Naive thymus-derived CD8-positive, alpha-beta T cell (primary cell): ENCODE results near the gene RFC1. TPM values are rescaled to one million over a fixed set of nuclear protein-coding genes. Genes with fewer than 3 reads are reported as not detected.

Source experiments
- ATAC-seq, 2 donors: fragments of 150-1000 bp; cut with Tn5 transposase in 1 of 2; sonication (Bioruptor Pico), chemical (Tn5 transposase) in 1 of 2; 1 replicate in 1 of 2; 2 replicates in 1 of 2; pipeline ENCODE4 v1.10.0; 2021; ENCODE audit warnings: mild to moderate bottlenecking in 2 of 2, moderate library complexity in 2 of 2
- POLR2A ChIA-PET: fragments of 350-600 bp; sonication (Branson Sonifier 250); formaldehyde crosslinking; loops from one replicate; lab custom pipeline; 2021; ENCODE audit warnings: antibody characterized with exemption; lab: Charles Lee
- DNase-seq, 10 donors: peaks; one replicate each; pipeline versions ENCODE4 v3.0.0 to v3.0.0-alpha.2; 2020 to 2022
- H3K27ac Mint-ChIP-seq, 10 donors: one replicate each; pipeline ENCODE4 v1.8.0; 2020 to 2022; ENCODE audit warnings: mild to moderate bottlenecking in 10 of 10, mixed read lengths in 10 of 10, moderate library complexity in 4 of 10, inconsistent platforms in 1 of 10
- H3K27me3 Mint-ChIP-seq, 5 donors: one replicate each; pipeline ENCODE4 v1.8.0; 2021 to 2022; ENCODE audit warnings: mixed read lengths in 5 of 5
- H3K36me3 Mint-ChIP-seq, 3 donors: one replicate each; pipeline ENCODE4 v1.8.0; 2020 to 2022; ENCODE audit warnings: mixed read lengths in 3 of 3, mild to moderate bottlenecking in 2 of 3, inconsistent platforms in 1 of 3
- H3K4me1 Mint-ChIP-seq, 4 donors: one replicate each; pipeline ENCODE4 v1.8.0; 2021 to 2022; ENCODE audit warnings: mixed read lengths in 4 of 4
- H3K4me3 Mint-ChIP-seq, 10 donors: one replicate each; pipeline ENCODE4 v1.8.0; 2020 to 2022; ENCODE audit warnings: mild to moderate bottlenecking in 10 of 10, mixed read lengths in 10 of 10, moderate library complexity in 6 of 10, inconsistent platforms in 1 of 10
- H3K9me3 Mint-ChIP-seq, 9 donors: one replicate each; pipeline ENCODE4 v1.8.0; 2020 to 2022; ENCODE audit warnings: mixed read lengths in 9 of 9, mild to moderate bottlenecking in 3 of 9, inconsistent platforms in 1 of 9, moderate library complexity in 1 of 9
- polyA plus RNA-seq, 3 donors: library from polyadenylated mRNA; unstranded; fragments of 300-500 nt; fragmentation: Illumina TruSeq; gene quantifications; one replicate each; pipeline ENCODE4 v1.2.3, GENCODE V29; 2021
- total RNA-seq, 8 experiments: library from RNA in 2 of 8; stranded (reverse) in 2 of 8; gene quantifications; one replicate each; pipeline ENCODE4 v1.2.3 and lab custom pipeline; 2021 to 2026

RFC1 gene
- total and polyA plus RNA-seq, 5 experiments from 2014 or later = 26.6 to 54.6 (median 43.2) TPM

GRCh38 chr4:39349326-39349725, 16.8 kb downstream of the RFC1 start:
- H3K4me3 Mint-ChIP-seq = no peak overlapping the region
- peak overlapping the region in 5 of 10 donors; percentile 43 to 77 (median 58) for H3K27ac Mint-ChIP-seq
- H3K36me3 Mint-ChIP-seq = peaks cover 22 to 52% (median 30%) of the 10 kb centered on the region in 3 donors
- DNase-seq = no peak
- peaks cover 28 to 63% (median 53%) of the 10 kb centered on the region in 4 donors for H3K4me1 Mint-ChIP-seq
- no peak for ATAC-seq
- POLR2A ChIA-PET = no interaction called here
- H3K27me3 Mint-ChIP-seq = no peaks in the 10 kb centered on the region
- peaks cover 0 to 14% (median 4%) of the 10 kb centered on the region in 9 donors for H3K9me3 Mint-ChIP-seq

GRCh38 chr4:39348371-39349315, 17.5 kb downstream of the RFC1 start:
- H3K4me1 Mint-ChIP-seq = peaks cover 22 to 56% (median 46%) of the 10 kb centered on the region in 4 donors
- DNase-seq (no peak), ATAC-seq (no peak)
- H3K36me3 Mint-ChIP-seq = peaks cover 22 to 58% (median 30%) of the 10 kb centered on the region in 3 donors
- POLR2A ChIA-PET = interaction anchor here (0.5 kb wide), 1 partner anchor 17 kb away, joined by 5 read pairs; no protein-coding TSS in a partner anchor
- H3K27me3 Mint-ChIP-seq = no peaks in the 10 kb centered on the region
- H3K9me3 Mint-ChIP-seq = peaks cover 0 to 14% (median 4%) of the 10 kb centered on the region in 9 donors
- peak overlapping the region in 5 of 10 donors; percentile 24 to 70 (median 60) for H3K27ac Mint-ChIP-seq
- H3K4me3 Mint-ChIP-seq = peak overlapping the region in 1 of 10 donors; percentile 15

- Mint-ChIP-seq H3K9me3 (peaks cover 0 to 14% (median 4%) of the 10 kb centered on the region in 9 donors), H3K4me3 (peak overlapping the region in 3 of 10 donors; percentile 0 to 5 (median 4)), H3K4me1 (peaks cover 16 to 50% (median 39%) of the 10 kb centered on the region in 4 donors), H3K36me3 (peaks cover 22 to 74% (median 35%) of the 10 kb centered on the region in 3 donors), H3K27ac (peak overlapping the region in 2 of 10 donors; percentile 58 to 60), H3K27me3 (no peaks in the 10 kb centered on the region)
- POLR2A ChIA-PET = interaction anchor here (0.5 kb wide), 1 partner anchor 36 kb away, joined by 6 read pairs; no protein-coding TSS in a partner anchor
- no peak for ATAC-seq
- no peak for DNase-seq
Measured at GRCh38 chr4:39346856-39347519, 19.2 kb downstream of the RFC1 start.

- ATAC-seq (no peak), DNase-seq (no peak)
- no peaks in the 10 kb centered on the region for H3K9me3 Mint-ChIP-seq
- POLR2A ChIA-PET = no interaction called here
- H3K36me3 Mint-ChIP-seq = peaks cover 5 to 71% (median 25%) of the 10 kb centered on the region in 3 donors
- peaks cover 13 to 46% (median 31%) of the 10 kb centered on the region in 4 donors for H3K4me1 Mint-ChIP-seq
- peak overlapping the region in 1 of 10 donors; percentile 80 for H3K27ac Mint-ChIP-seq
- no peaks in the 10 kb centered on the region for H3K27me3 Mint-ChIP-seq
- peak overlapping the region in 1 of 10 donors; percentile 39 for H3K4me3 Mint-ChIP-seq
Measured at GRCh38 chr4:39342731-39343130, 23.4 kb downstream of the RFC1 start.

GRCh38 chr4:39341075-39341725, 25.0 kb downstream of the RFC1 start:
- ATAC-seq = no peak
- peaks cover 0 to 72% (median 17%) of the 10 kb centered on the region in 3 donors for H3K36me3 Mint-ChIP-seq
- no peak overlapping the region for H3K4me3 Mint-ChIP-seq
- POLR2A ChIA-PET = interaction anchor here (0.7 kb wide), 1 partner anchor 37 kb away, joined by 3 read pairs; no protein-coding TSS in a partner anchor
- H3K27ac Mint-ChIP-seq = no peak overlapping the region
- no peaks in the 10 kb centered on the region for H3K27me3 Mint-ChIP-seq
- no peak for DNase-seq
- peaks cover 6 to 40% (median 26%) of the 10 kb centered on the region in 4 donors for H3K4me1 Mint-ChIP-seq
- no peaks in the 10 kb centered on the region for H3K9me3 Mint-ChIP-seq

- peaks cover 0 to 63% (median 17%) of the 10 kb centered on the region in 3 donors for H3K36me3 Mint-ChIP-seq
- H3K4me1 Mint-ChIP-seq = peaks cover 6 to 43% (median 36%) of the 10 kb centered on the region in 4 donors
- no peak overlapping the region for H3K4me3 Mint-ChIP-seq
- DNase-seq (no peak), ATAC-seq (no peak)
- H3K9me3 Mint-ChIP-seq = no peaks in the 10 kb centered on the region
- no peak overlapping the region for H3K27ac Mint-ChIP-seq
- H3K27me3 Mint-ChIP-seq = no peaks in the 10 kb centered on the region
- POLR2A ChIA-PET = no interaction called here
Measured at GRCh38 chr4:39339968-39340367, 26.2 kb downstream of the RFC1 start.

- ATAC-seq = no peak
- DNase-seq = no peak
Measured at GRCh38 chr4:39337841-39338240, 28.3 kb downstream of the RFC1 start.

GRCh38 chr4:39335566-39335965, 30.6 kb downstream of the RFC1 start:
- H3K4me1 Mint-ChIP-seq = peaks cover 9 to 39% (median 36%) of the 10 kb centered on the region in 4 donors
- H3K27me3 Mint-ChIP-seq = no peaks in the 10 kb centered on the region
- peaks cover 0 to 26% (median under 1%) of the 10 kb centered on the region in 3 donors for H3K36me3 Mint-ChIP-seq
- ATAC-seq = no peak
- H3K27ac Mint-ChIP-seq = peak overlapping the region in 1 of 10 donors; percentile 2
- no peaks in the 10 kb centered on the region for H3K9me3 Mint-ChIP-seq
- DNase-seq = no peak
- POLR2A ChIA-PET = no interaction called here
- no peak overlapping the region for H3K4me3 Mint-ChIP-seq

More at GRCh38 chr4:39337841-39338240, 28.3 kb downstream of the RFC1 start:
- no peaks in the 10 kb centered on the region for H3K27me3 Mint-ChIP-seq
- peaks cover 0 to 49% (median 16%) of the 10 kb centered on the region in 3 donors for H3K36me3 Mint-ChIP-seq
- peaks cover 6 to 42% (median 34%) of the 10 kb centered on the region in 4 donors for H3K4me1 Mint-ChIP-seq
- POLR2A ChIA-PET = no interaction called here
- no peak overlapping the region for H3K4me3 Mint-ChIP-seq
- peak overlapping the region in 1 of 10 donors; percentile 1 for H3K27ac Mint-ChIP-seq
- H3K9me3 Mint-ChIP-seq = no peaks in the 10 kb centered on the region

- POLR2A ChIA-PET = no interaction called here
- Mint-ChIP-seq H3K4me3 (no peak overlapping the region), H3K36me3 (peaks cover 6 to 26% (median 14%) of the 10 kb centered on the region in 3 donors), H3K27ac (peak overlapping the region in 1 of 10 donors; percentile 15), H3K4me1 (peaks cover 11 to 41% (median 28%) of the 10 kb centered on the region in 4 donors), H3K27me3 (no peaks in the 10 kb centered on the region), H3K9me3 (no peaks in the 10 kb centered on the region)
- no peak for ATAC-seq
- DNase-seq = no peak
Measured at GRCh38 chr4:39331191-39331590, 35.0 kb downstream of the RFC1 start.

GRCh38 chr4:39330353-39330752, 35.8 kb downstream of the RFC1 start:
- peaks cover 6 to 31% (median 21%) of the 10 kb centered on the region in 3 donors for H3K36me3 Mint-ChIP-seq
- DNase-seq (no peak), ATAC-seq (no peak)
- no peaks in the 10 kb centered on the region for H3K9me3 Mint-ChIP-seq
- H3K4me1 Mint-ChIP-seq = peaks cover 11 to 33% (median 21%) of the 10 kb centered on the region in 4 donors
- no peak overlapping the region for H3K4me3 Mint-ChIP-seq
- POLR2A ChIA-PET = no interaction called here
- H3K27me3 Mint-ChIP-seq = no peaks in the 10 kb centered on the region
- peak overlapping the region in 1 of 10 donors; percentile 31 for H3K27ac Mint-ChIP-seq

GRCh38 chr4:39326468-39326977, 39.6 kb downstream of the RFC1 start:
- H3K36me3 Mint-ChIP-seq = peaks cover 6 to 64% (median 28%) of the 10 kb centered on the region in 3 donors
- POLR2A ChIA-PET = no interaction called here
- DNase-seq (no peak), ATAC-seq (no peak)
- H3K27ac Mint-ChIP-seq = no peak overlapping the region
- H3K4me1 Mint-ChIP-seq = peaks cover 7 to 23% (median 12%) of the 10 kb centered on the region in 4 donors
- no peaks in the 10 kb centered on the region for H3K27me3 Mint-ChIP-seq
- no peak overlapping the region for H3K4me3 Mint-ChIP-seq
- H3K9me3 Mint-ChIP-seq = no peaks in the 10 kb centered on the region
